CD4-positive, alpha-beta T cell treated with Interleukin-15 for 4 hours (primary cell): ENCODE results near the gene GBF1.
"Not testable (repeated sequence)": the region's sequence is repeated elsewhere in the genome, so short reads cannot be mapped to it uniquely, and the experiment has no call there.

Source experiments
- DNase-seq: peaks from one replicate; pipeline ENCODE4 v3.0.0-alpha.2; 2020; ENCODE audit warnings: low spot score

GBF1 gene

GRCh38 chr10:102267748-102268147 lies 22.4 kb downstream of the GBF1 start:
- DNase-seq = no peak

- DNase-seq = no peak
These were observed 23.1 kb downstream of the GBF1 start for GRCh38 chr10:102268375-102268888.

- no peak for DNase-seq
These were observed 23.7 kb downstream of the GBF1 start for GRCh38 chr10:102269017-102269416.

GRCh38 chr10:102274062-102274461 lies 28.7 kb downstream of the GBF1 start:
- DNase-seq = no peak

- no peak for DNase-seq
These were observed 30.0 kb downstream of the GBF1 start for GRCh38 chr10:102275343-102275742.

GRCh38 chr10:102279104-102279503 lies 33.8 kb downstream of the GBF1 start:
- DNase-seq = no peak

- DNase-seq = no peak
These were observed 35.2 kb downstream of the GBF1 start for GRCh38 chr10:102280397-102281101.

- DNase-seq = no peak
These were observed 35.8 kb downstream of the GBF1 start for GRCh38 chr10:102281102-102281487.

GRCh38 chr10:102283488-102283887 lies 38.2 kb downstream of the GBF1 start:
- no peak for DNase-seq

- peak; percentile 14 for DNase-seq
These were observed 38.6 kb downstream of the GBF1 start for GRCh38 chr10:102283890-102284289.

- DNase-seq = no peak
These were observed 39.2 kb downstream of the GBF1 start for GRCh38 chr10:102284531-102284930.

- no peak for DNase-seq
These were observed 39.8 kb downstream of the GBF1 start for GRCh38 chr10:102285133-102285532.

- DNase-seq = no peak
These were observed 40.9 kb downstream of the GBF1 start for GRCh38 chr10:102286216-102286615.

GRCh38 chr10:102287538-102287937 lies 42.2 kb downstream of the GBF1 start:
- no peak for DNase-seq

- DNase-seq = no peak
These were observed 42.7 kb downstream of the GBF1 start for GRCh38 chr10:102287991-102288390.

- no peak for DNase-seq
These were observed 44.0 kb downstream of the GBF1 start for GRCh38 chr10:102289356-102289755.

GRCh38 chr10:102289840-102290239 lies 44.5 kb downstream of the GBF1 start:
- DNase-seq = no peak

GRCh38 chr10:102291221-102291905 lies 46.0 kb downstream of the GBF1 start:
- DNase-seq = no peak

GRCh38 chr10:102297101-102297500 lies 51.8 kb downstream of the GBF1 start:
- DNase-seq = no peak

GRCh38 chr10:102298899-102299298 lies 53.6 kb downstream of the GBF1 start:
- DNase-seq = no peak

GRCh38 chr10:102299873-102300272 lies 54.5 kb downstream of the GBF1 start:
- no peak for DNase-seq

- DNase-seq = no peak
These were observed 55.0 kb downstream of the GBF1 start for GRCh38 chr10:102300278-102300843.

GRCh38 chr10:102300912-102301311 lies 55.6 kb downstream of the GBF1 start:
- not testable (repeated sequence) for DNase-seq
